ENCODE data around the gene LHFPL3. TPM values are rescaled to one million over a fixed set of nuclear protein-coding genes. Genes with fewer than 3 reads are reported as not detected.

Gene LHFPL3
- polyA plus RNA-seq, 1 experiment: not detected

DNA sequence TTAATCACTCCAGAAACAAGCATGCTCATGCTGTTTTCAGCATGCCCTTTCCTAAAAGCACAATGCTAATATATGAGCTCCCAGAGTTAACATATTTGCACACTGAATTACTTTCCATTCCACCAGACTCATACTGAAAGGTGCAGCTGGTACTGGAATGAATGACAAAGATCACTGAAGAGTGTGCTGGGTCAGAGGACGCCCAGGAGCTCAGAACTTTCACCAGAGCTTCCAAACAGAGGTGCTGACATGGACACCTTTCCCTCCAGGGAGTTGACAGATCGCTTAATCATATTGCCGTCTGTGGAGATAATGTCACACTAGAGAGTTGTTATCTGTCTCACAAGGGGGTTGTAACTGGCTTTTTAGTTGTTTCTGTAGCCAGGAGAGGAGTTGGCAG is 292.9 kb downstream of the LHFPL3 start:
- H3K36me3 ChIP-seq (ENCODE audit: control insufficient read depth, insufficient read depth, low read length): no peaks in the 10 kb centered on the region
- H3K4me3 ChIP-seq (ENCODE audit: low read depth, low read length): no peak overlapping the region
- CTCF ChIA-PET: no interaction called here
- POLR2A ChIA-PET: no interaction called here
- no peaks in the 10 kb centered on the region for H3K27me3 ChIP-seq (ENCODE audit: control insufficient read depth, insufficient read depth, low read length)
- DNase-seq (ENCODE audit: low read depth): no peak
- TF ChIP-seq, protein P1, sequence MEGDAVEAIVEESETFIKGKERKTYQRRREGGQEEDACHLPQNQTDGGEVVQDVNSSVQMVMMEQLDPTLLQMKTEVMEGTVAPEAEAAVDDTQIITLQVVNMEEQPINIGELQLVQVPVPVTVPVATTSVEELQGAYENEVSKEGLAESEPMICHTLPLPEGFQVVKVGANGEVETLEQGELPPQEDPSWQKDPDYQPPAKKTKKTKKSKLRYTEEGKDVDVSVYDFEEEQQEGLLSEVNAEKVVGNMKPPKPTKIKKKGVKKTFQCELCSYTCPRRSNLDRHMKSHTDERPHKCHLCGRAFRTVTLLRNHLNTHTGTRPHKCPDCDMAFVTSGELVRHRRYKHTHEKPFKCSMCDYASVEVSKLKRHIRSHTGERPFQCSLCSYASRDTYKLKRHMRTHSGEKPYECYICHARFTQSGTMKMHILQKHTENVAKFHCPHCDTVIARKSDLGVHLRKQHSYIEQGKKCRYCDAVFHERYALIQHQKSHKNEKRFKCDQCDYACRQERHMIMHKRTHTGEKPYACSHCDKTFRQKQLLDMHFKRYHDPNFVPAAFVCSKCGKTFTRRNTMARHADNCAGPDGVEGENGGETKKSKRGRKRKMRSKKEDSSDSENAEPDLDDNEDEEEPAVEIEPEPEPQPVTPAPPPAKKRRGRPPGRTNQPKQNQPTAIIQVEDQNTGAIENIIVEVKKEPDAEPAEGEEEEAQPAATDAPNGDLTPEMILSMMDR (IDR thresholded peaks at IDR 0.05; ENCODE audit: insufficient read depth, low read depth, low read length): no peak

DNA sequence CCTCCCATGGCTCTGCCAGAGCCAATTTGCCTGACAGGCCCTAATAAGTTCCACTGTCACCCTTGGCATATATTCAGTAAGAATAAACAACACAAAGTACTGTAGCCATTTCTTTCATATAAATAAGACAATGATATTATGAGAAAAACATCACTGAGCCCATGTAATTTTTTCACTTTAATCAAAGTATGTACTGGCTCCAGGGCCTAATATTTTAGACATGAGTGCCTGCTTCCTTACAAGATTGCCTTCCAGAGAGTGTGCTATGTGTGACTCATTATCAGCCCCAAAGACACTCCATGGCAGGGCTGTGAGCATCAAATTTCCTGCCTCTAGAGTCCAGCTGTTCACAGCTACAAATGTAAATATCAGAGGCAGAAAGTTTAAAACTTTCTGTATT is 297.6 kb downstream of the LHFPL3 start:
- Histone ChIP-seq H3K36me3 (ENCODE audit: control insufficient read depth, insufficient read depth, low read length) (no peaks in the 10 kb centered on the region), H3K27me3 (ENCODE audit: control insufficient read depth, insufficient read depth, low read length) (no peaks in the 10 kb centered on the region), H3K4me3 (ENCODE audit: low read depth, low read length) (no peak overlapping the region)
- TF ChIP-seq, protein P1 (IDR thresholded peaks at IDR 0.05; ENCODE audit: insufficient read depth, low read depth, low read length): no peak
- ChIA-PET POLR2A (no interaction called here), CTCF (no interaction called here)
- no peak for DNase-seq (ENCODE audit: low read depth)

DNA sequence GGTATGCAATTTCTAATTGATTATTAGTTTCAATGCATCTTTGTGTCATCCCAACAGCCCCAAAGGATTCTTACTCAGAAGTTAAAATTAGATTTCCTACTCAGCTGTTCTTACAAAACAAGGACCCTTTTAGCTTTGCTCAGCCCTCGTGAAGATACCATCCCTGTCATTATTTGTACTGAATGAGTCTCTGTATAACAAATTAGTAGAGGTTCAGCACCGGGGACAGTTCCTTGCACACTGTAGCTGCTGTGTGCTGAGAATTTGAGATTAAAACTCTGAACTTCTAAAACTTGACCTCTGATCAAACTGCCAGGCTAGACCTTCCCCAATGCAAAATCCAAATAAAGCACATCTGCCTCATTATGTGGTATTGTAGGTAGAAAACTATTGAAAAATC is 299.1 kb downstream of the LHFPL3 start:
- POLR2A ChIA-PET: no interaction called here
- Histone ChIP-seq H3K27me3 (ENCODE audit: control insufficient read depth, insufficient read depth, low read length) (no peaks in the 10 kb centered on the region), H3K4me3 (ENCODE audit: low read depth, low read length) (no peak overlapping the region), H3K36me3 (ENCODE audit: control insufficient read depth, insufficient read depth, low read length) (no peaks in the 10 kb centered on the region)
- no peak for DNase-seq (ENCODE audit: low read depth)
- CTCF ChIA-PET: interaction anchor here (1.5 kb wide), 1 partner anchor 14 kb away, joined by 3 read pairs; no protein-coding TSS in a partner anchor
- TF ChIP-seq, protein P1 (IDR thresholded peaks at IDR 0.05; ENCODE audit: insufficient read depth, low read depth, low read length): no peak

DNA sequence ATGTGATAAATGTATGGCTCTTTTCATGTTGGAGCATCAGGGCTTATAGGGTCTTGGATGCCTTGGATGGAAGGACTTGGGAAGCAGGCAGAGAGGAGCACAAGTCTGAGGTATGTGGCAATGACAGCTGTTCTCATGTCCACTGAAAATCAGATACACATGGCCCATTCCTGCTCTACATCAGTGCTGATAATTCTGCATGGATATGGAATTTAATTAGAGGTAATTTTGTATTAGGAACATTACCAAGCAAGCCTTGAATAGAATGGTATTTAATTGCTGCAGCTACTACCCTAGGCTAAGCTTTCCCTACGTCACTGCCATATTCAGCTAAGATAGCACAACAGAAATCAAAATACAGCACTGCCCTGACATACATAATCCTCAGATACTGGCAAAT is 299.6 kb downstream of the LHFPL3 start:
- ChIA-PET POLR2A (no interaction called here), CTCF (interaction anchor here (1.5 kb wide), 1 partner anchor 13 kb away, joined by 3 read pairs; no protein-coding TSS in a partner anchor)
- Histone ChIP-seq H3K4me3 (ENCODE audit: low read depth, low read length) (no peak overlapping the region), H3K36me3 (ENCODE audit: control insufficient read depth, insufficient read depth, low read length) (no peaks in the 10 kb centered on the region), H3K27me3 (ENCODE audit: control insufficient read depth, insufficient read depth, low read length) (no peaks in the 10 kb centered on the region)
- no peak for DNase-seq (ENCODE audit: low read depth)
- TF ChIP-seq, protein P1 (IDR thresholded peaks at IDR 0.05; ENCODE audit: insufficient read depth, low read depth, low read length): no peak

DNA sequence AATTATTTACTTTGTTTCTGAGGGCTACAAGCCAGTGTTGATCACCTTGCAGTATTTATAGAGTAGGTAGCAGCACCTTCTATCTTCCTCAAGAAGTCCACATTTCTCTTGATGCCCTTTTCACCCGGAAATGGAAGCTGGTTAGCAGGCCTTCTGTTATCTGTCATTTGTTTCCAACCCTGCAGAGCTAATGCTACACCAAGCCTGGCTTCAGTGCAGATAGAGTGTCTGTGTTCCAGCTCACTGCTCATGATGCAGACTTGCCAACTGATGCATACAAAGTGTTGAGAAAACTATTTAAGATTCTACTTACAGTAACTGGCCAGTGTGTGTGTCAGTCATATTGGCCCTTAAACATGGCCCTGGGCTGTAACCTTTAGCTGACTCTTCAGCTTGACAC is 301.0 kb downstream of the LHFPL3 start:
- CTCF ChIA-PET: no interaction called here
- no peaks in the 10 kb centered on the region for H3K27me3 ChIP-seq (ENCODE audit: control insufficient read depth, insufficient read depth, low read length)
- H3K36me3 ChIP-seq (ENCODE audit: control insufficient read depth, insufficient read depth, low read length): no peaks in the 10 kb centered on the region
- TF ChIP-seq, protein P1 (IDR thresholded peaks at IDR 0.05; ENCODE audit: insufficient read depth, low read depth, low read length): no peak
- no peak for DNase-seq (ENCODE audit: low read depth)
- H3K4me3 ChIP-seq (ENCODE audit: low read depth, low read length): no peak overlapping the region
- POLR2A ChIA-PET: no interaction called here
